CD4-positive, alpha-beta T cell treated with Interleukin-17A for 1 hour (primary cell): ENCODE measurements around the gene G0S2.

Experiments used
- DNase-seq: peaks from one replicate; pipeline ENCODE4 v3.0.0-alpha.2; 2020

The G0S2 gene, protein sequence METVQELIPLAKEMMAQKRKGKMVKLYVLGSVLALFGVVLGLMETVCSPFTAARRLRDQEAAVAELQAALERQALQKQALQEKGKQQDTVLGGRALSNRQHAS

DNA sequence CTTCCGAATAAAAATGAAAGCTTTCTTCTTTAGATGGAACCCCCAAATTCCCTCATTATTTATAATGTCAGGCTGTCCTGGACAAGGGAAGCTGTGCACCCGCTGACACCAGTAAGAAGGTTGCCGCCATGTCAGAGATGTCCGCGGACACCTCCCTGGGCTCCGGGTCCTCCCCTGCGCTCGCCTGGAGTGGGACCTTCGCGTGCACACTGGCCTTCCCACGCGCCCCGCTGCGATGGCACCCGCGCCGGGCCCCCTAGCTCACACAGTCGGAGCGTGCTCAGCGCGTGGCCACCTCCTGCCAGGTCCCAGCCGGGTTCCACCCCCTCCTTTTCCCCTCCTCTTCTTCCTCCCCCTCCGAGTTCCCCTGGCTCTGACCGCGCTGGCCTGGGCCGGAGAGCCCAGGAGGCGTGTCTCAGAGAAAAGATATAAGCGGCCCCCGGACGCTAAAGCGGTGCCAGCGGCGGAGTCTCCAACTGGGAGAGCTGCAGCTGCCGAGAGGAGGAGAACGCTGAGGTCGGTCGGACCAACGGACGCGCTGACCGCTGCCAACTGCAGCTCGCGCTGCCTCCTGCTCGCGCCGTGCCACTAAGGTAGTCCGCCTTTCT, at the start of gene G0S2:
G0S2 (plus strand) TSS at position 456 of the 608 bp plus-strand sequence. CDS start 273 bp downstream, outside the sequence.
- peak; percentile 31 for DNase-seq

DNA sequence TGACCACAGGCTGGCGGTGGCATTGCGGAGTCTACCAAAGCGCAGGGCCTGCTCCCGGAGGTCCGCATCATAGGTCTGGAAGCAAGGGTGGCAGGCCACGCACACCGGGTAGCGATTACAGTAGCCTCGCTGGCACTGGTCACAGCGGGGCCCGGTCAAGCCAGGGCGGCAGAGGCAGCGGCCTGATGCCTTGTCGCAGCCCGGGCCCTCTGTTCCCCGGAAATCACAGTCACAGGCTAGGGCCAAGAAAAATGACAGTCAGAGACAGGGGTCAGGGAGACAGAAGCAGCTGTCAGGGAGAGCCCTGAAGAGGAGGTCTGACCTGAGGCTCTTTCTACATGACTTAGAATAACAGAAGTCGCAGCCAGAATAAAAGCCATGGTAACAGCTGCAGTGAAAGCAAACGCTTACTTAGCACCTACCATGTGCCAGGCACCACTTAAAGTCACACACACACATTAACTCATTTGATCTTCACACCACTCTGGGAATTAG, 49.4 kb upstream of the G0S2 start:
- no peak for DNase-seq

DNA sequence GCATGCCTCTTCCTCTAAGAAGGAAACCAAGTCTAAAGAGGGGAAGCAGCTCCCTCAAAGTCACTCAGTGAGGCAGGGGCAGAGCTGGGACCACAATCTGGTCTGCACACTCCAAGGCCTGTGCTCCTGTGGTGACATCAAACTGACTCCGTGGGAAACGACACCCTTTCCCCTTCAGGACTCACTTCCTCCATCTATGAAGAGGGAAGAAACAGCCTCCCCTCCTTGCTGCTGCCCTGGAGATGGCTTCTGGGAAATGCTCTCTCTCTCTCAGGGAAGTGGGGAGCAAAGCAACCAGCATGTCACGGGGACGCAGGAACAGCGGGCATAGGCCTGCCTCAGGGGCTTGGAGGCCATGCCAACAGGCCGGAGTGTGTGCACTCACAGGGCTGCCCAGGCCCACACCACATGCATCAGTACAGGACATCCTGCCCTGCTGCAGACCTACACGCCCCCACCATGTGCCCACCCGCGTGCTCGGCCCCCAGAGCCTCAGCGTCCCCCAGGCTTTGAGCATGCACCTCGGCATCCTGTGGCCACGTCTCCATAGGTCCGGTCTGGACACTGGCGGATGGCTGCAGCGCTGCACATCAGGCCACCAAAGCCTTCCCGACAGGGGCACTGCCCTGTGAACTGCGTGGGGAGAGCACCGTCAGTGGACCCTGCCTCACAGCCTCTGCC, 48.7 kb upstream of the G0S2 start:
- no peak for DNase-seq

DNA sequence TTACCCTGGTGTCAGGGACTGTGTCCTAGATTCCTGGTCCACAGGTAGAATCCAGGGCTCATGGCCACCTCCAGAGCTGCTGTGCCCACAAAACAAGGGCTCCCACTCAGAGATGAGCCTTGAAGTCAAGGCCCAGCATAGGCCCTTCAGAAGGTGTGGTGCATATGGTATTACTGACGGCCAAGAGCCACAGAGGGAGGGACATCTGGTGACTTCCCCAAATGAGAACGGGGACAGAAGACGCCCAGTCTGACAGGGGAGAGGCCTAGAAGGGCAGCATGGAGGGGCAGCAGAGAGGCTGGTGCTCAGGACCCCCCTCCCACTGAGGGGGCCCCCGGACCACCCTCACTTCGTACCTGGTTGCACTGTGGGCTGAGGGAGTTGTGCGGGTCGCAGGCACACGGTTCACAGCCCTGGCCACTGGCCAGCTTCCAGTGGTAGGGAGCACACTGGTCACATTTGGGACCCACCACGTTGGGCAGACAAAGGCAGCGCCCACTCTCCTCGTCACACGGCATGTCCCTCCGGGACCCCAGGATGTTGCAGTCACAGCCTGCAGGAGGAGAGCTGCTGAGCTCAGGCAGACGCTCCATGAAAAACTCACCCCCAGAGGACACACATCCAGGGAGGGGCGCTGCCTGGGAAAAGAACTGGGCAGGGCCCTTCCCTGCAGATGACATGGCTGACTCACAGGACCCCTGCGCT, 48.0 kb upstream of the G0S2 start:
- DNase-seq = peak; percentile 12

DNA sequence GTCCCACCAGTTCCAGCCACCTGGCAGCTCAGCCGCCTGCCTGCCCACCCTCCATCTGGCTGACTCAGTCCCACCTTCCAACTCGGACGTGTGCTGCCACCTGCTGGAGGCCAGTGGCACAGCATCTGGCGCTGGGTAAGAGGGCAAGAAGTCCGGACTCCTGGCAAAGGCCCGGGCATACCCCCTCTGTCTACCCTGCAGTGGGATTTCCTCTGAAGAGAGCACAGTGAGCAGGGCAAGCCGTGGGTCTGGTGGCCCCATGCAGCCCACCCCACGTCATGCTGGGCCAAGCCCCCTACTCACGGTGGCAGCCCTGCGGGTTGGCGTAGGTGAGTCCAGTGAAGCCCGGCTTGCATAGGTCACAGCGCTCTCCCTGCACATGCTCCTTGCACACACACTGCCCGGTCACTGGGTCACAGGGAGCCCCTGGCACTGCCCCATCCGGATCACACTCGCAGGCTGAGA, 47.4 kb upstream of the G0S2 start:
- DNase-seq = peak; percentile 72

DNA sequence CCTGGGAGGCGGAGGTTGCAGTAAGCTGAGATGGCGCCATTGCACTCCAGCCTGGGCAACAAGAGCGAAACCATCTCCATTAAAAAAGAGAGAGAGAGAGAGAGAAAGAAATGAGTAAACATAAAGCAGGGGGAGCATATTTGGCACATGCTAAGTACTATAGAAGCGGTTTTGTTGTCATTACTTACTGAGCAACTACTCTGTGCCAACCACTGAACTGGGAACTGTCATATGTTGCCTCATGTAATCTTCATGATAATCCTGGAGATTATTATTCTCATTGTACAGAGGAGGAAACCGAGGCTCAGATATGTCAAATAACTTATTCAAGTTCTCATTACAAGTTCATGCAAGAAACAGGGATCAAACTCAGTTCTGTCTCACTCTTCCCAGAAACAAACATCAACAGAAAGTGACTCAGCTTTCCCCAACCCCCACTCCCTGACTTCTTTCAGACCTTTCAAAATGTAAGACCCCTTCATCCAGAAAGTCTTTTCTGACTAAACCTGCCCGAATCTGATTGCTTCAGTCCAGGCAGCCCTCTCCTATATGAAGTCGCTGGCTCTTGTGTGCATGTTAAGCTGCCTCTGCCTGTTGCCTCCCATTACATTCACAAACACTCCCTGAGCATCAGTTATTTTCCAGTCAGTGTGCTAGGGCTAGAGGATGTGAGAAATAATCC, 46.5 kb upstream of the G0S2 start:
- no peak for DNase-seq

DNA sequence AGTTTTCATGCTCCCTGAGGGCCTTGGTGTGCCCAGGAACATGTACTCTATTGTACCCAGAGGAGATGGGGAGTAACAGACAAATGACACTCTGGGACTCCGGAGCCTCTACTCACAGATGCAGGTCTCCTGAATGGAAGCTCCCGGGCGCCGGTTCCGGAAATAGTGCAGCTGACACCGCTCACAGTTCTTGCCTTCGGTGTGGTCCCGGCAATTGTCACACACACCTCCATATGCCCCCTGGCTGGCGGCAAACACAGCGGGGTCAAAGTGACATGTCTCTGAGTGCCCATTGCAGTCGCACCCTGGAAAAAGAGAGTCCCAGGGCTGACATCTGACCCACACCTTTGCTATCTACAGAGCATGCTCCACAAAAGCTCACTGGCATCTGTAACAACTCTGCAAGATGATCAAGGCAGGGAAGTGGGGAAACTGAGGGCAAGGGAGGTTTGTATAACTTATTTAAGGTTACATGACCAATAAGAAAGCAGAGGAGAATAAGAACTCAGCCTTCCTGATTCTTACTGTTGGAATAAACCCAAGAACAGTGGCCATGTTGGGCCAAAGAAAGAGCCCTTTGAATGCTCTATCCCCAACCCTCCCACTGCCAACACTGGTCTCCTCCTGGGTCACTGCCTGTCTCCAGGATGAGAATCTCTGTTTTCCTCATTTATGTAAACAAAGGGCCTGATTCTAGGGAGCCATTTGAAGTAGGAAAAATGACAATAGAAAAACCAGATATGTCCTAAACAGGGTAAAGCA, 45.4 kb upstream of the G0S2 start:
- DNase-seq = no peak

DNA sequence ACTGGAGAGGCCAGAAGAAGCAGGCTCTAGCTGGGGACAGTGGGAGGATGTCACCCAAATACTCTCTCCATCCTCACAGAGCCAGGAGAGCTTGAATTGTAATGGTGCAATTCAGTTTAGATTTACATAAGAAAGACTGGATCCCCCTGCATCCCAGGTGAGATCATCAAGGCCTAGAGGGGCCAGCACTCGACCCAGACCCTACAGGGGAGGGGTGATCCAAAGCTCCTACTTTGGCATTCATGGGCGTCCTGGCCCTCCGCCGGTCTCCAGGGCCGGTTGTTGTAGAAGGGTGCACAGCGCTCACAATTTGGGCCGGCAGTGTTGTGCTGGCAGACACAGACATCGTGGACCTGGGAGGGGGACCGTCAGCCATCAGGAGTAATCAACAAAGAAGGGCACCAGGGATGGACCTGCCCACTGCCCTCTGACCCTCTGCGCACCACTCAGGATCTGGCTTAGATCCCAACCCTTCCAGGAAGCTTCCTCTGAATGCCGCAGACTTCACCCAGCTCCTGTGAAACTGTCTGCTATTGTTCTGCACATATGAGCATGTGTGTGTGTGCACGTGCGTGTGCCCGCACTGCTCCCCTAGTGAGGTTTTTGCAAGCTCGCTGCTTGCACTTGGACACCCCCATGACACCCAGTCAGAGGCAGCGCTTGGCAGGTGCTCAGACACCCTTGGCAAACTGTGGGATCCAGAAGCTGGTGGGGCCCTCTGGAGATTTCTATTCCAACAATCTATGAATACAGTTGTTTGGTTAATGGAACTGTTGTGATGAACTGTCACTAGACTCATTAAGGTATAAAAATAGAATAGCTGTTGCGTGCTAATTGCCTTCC, 44.6 kb upstream of the G0S2 start:
- no peak for DNase-seq

DNA sequence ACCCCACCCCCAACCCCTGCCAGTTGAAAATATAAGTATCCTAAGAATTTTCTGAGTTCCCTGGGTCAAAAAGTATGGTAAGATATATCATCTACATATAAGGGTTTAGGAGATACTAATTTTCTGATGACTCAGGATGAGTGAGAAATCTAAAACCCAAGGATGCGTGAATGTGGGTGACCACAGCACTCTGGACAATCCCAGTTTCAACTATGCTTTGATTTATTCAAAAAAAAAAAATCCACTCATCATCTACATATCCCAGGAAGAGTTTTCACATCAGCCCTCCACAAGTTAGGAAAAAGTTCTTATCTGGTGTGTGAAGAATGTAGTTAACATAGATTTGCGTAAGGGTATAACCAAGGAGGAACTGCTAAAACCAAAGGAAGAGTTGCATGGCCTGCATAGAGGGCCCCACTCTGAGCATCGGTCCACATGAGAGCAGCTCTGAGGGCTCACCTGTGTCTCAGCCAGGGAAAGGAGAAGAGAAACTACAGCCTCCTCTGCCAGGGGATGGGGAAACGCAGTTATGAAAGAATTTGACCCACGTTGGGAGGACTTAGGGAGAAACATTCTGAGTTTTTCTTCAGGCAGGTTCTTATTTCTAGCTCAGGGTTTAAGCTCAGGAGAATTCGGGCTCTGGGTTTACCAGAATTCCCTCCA, 41.7 kb upstream of the G0S2 start:
- no peak for DNase-seq

DNA sequence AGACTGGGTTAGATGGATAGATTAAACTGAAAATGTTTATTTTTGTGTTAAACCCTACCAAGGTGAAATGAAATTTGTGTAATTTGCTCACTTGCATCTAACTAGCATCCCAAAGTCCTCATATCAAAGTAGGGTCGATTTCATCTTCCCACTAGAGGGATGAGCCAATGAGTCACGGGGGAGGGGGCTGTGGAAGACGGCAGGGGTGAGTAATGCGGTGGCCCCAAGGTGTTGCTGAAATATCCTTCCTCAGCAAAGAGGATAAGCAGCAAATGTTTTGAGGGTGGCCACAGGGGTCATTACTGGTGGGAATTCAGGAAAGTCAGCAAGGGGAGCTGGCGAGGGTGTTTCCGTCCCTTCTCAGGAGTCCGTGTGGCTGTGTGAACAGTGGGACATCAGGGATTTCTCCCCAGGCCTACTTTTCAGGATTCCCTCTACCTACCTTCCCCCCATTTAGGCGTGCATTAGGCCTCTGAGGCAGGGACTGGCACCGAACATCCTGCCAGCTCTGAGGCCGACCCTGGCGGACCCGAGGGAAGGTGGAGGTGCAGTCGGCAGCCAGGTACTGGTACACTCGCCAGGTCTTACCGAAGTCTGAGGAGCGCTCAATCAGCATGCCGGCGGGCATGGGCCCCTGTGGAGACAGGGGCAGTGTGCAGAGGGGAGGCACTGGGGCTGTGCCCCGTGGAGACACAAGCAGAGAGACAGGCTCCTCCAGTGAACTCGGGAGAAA, 41.0 kb upstream of the G0S2 start:
- no peak for DNase-seq

DNA sequence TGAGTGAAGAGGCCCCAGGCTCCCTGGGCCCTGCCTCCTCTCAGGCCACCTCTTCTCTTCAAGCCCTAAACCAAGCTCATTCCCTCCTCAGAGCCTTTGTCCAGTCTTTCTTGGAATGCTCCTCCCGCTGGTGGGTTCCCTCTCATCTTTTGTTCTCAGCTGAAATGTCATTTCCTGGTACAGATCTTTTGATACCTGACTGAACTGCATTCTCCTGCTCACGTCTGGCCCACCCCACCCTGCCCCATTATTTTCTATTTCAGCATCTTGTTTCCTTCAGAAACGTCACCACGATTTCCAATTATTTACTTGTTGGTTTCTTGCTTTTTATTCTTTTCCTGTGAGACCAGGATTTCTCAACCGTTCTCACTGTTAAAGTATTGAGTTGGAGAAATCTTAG, 39.4 kb upstream of the G0S2 start:
- DNase-seq = no peak

DNA sequence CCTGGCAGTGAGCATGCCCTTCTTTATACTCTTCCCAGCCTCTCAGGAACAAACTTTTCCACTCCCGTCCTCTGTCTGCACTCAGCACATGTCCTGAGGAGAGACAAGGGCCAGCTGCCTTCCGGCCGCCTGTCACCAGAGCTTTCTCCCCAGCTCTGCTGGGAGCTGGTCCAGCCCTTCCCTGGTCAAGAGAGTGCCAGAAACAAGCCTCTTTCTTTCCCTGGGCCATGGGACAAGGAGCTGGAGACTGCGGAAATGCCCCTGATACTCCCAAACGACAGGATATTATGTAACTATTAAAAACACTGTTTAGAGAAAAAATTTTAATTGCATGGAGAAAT, 33.4 kb upstream of the G0S2 start:
- no peak for DNase-seq

DNA sequence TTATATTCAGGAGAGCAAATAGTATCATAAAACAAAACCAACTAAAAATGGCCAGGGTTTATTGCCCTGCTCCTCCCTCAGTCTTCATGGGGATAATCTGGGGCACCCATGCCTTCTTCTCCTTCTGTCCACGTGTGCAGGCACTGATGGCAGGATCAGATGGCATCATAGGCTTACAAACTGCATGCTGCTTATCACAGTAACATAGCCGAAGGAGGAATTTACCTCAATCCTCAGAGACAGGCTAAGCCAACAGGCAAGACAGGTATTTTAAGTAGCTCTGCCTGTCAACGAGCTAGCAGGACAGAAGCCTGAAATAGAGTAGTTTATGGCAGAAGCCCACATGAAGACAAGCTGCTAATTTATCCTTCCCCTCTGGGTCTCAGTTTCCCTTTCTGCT, 32.4 kb upstream of the G0S2 start:
- DNase-seq = no peak

DNA sequence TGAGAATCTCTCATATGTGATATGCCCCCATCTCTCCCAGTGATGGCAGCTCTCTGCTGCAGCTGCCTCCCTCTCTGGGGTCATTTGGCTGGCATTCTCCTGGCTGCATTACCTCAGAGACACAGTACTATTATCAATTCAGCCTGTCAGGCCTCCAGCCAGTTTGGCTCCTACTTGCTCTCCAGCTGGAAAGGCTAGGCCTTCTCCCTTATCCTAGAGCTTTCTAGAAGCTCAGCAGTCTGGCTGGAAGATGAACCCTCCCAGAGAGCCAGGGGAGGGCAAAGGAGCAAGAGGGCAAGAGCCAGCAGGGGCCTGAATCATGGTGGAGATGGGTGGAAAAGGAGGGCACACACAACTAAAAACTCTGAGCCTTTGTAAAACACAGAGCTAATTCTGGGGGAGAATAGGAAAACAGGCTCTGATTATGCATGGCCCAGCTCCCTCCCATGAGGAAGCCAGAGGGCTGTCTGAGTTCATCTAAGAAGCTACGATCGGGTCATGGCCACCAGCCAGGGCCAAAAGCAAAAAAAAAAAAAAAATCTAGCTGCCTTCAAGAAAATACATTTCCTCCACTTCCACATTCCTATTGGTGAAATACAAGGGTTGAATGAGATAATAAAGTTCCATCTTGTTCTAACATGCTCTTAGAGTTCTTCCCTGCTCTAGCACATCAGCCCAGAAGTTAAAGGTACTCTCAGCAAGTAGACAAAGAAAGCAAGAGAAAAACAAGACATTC, 31.8 kb upstream of the G0S2 start:
- no peak for DNase-seq

DNA sequence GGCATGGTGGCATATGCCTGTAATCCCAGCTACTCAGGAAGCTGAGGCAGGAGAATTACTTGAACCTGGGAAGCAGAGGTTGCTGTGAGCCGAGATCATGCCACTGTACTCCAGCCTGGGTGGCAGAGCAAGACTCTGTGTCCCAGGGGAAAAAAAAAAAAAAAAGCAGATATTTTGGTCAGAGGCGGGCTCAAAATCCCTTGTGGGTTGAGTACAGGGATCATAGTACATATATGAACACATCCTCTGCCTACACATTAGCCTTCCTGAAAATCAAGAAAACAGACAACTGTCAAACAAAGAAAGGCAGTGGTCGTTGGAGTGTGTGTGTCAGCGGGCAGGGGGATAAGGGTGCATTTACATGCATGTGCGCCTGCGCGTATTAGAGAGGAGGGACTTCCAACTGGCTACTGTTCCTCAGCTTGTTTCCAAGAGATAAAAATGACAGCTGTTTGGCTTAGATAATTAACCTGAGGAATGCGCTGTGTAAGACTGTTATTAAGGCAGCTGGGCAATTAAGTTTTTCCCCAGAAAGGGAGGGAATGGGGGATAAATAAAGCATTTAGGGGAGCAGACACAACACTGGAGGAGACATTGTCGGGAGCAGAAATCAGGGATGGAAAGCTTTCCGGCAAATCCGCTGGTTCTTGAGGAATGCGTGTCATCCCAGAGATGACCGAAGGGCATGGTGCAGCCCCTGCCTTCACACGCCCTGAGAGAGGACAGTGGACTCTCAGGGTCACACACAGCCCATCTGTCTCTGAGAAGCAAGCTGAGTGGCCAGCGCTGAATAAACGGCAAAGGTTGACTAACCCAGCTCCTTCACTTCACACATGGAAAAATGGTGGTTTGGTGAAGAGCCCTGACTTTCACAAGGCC, 29.4 kb upstream of the G0S2 start:
- no peak for DNase-seq

DNA sequence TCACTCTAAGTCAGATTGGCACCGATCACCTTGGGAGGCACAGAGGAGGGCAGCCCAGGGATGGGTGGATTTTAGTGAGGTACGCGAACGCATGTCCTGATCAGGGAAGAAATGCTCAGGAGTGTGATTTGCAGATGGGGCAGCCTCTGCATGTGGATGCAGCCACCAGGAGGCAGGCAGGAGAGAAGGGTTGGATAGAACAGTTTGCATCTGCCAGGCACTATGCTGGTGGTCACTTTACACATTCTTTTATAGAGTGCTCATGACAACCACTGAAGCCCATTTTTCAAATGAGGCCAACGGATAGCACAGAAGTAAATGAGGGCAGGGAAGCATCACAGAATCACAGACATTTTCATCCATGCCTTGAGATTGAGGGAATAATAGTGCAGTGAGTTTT, 28.7 kb upstream of the G0S2 start:
- DNase-seq = no peak

DNA sequence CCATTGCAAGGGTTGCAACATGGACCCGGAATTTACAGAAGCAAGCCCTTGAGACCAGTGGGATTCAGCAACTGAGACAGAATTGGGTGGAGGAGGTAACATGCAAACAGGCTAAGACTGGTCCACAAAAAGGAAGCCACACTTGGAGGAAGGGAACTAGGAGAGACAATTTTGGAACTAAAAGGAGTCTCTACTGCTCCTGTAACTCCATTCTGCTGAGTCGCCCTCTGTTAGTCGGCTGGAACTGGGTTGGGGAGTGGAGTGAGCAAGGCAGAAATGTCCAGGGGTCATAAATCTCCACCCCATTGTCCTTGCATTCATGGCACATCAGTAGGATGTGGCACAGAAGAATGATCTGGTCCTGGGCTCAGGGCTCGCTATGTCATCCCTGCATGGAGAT, 28.1 kb upstream of the G0S2 start:
- no peak for DNase-seq

DNA sequence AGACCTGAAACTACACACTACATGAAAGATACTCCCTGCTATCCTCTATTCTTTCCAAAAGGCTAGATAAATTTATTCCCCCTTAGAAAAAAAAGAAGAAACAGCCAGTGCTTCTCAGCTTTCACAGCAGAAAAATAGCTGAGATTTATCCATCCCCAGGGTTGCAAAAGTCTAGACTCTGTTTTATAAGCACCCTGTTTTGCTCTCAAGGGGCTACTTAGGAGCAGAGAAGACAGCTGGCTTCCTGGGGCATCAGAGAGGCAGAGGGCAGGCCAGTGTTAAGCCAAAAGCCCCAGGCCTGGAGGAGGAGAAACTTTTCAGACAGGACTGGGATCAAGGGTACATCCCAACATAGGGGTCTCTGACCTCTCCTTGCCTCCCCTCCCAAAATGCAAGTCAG, 26.9 kb upstream of the G0S2 start:
- no peak for DNase-seq
